Trophoblast cell (in vitro differentiated cells and primary cell): ENCODE measurements around the gene ACP1.

Experiments
- DNase-seq, 2 donors: peaks; one replicate each; pipeline ENCODE4 v3.0.0-alpha.2; 2016
- H2AFZ ChIP-seq: 2 replicates; pipeline ENCODE4 v1.6.1; 2013; ENCODE audit warnings: low read length, moderate library complexity, mild to moderate bottlenecking; ENCODE audit not compliant: insufficient read depth, poor library complexity
- H2AK5ac ChIP-seq: 2 replicates; pipeline ENCODE4 v1.6.1; 2013; ENCODE audit warnings: mild to moderate bottlenecking, low read length
- H2BK120ac ChIP-seq: 2 replicates; pipeline ENCODE4 v1.6.1; 2013; ENCODE audit warnings: low read length, mild to moderate bottlenecking, moderate library complexity; ENCODE audit not compliant: insufficient read depth, poor library complexity
- H2BK12ac ChIP-seq: 2 replicates; pipeline ENCODE4 v1.6.1; 2013; ENCODE audit warnings: mild to moderate bottlenecking, low read length, moderate library complexity
- H2BK5ac ChIP-seq: 2 replicates; pipeline ENCODE4 v1.6.1; 2013; ENCODE audit warnings: low read length, low read depth, moderate library complexity, mild to moderate bottlenecking; ENCODE audit not compliant: poor library complexity
- H3K14ac ChIP-seq: 2 replicates; pipeline ENCODE4 v1.6.1; 2013; ENCODE audit warnings: mild to moderate bottlenecking, low read length
- H3K18ac ChIP-seq: 2 replicates; pipeline ENCODE4 v1.6.1; 2013; ENCODE audit warnings: mild to moderate bottlenecking, low read length
- H3K23ac ChIP-seq: 2 replicates; pipeline ENCODE4 v1.6.1; 2013; ENCODE audit warnings: low read length
- H3K27ac ChIP-seq: 2 replicates; pipeline ENCODE4 v1.5.1; 2013; ENCODE audit warnings: low read depth, mild to moderate bottlenecking, inconsistent platforms, low read length, moderate library complexity
- H3K27me3 ChIP-seq: 2 replicates; pipeline ENCODE4 v1.6.1; 2013; ENCODE audit warnings: inconsistent platforms, mild to moderate bottlenecking, low read length, moderate library complexity; ENCODE audit not compliant: insufficient read depth
- H3K36me3 ChIP-seq, 2 experiments: 1 replicate in 1 of 2; 2 replicates in 1 of 2; pipeline ENCODE4 v1.6.1; 2013; ENCODE audit warnings: low read length in 2 of 2, mild to moderate bottlenecking in 2 of 2, moderate library complexity in 1 of 2; ENCODE audit not compliant: insufficient read depth in 2 of 2, control insufficient read depth in 1 of 2
- H3K4ac ChIP-seq: 2 replicates; pipeline ENCODE4 v1.6.1; 2013; ENCODE audit warnings: low read depth, mild to moderate bottlenecking, low read length, moderate library complexity
- H3K4me1 ChIP-seq, 2 experiments: 1 replicate in 1 of 2; 2 replicates in 1 of 2; pipeline ENCODE4 v1.6.1; 2013; ENCODE audit warnings: low read length in 2 of 2, mild to moderate bottlenecking in 2 of 2, moderate library complexity in 1 of 2; ENCODE audit not compliant: insufficient read depth in 2 of 2, control insufficient read depth in 1 of 2
- H3K4me2 ChIP-seq: 2 replicates; pipeline ENCODE4 v1.6.1; 2013; ENCODE audit warnings: inconsistent platforms, mild to moderate bottlenecking, low read length, moderate library complexity
- H3K4me3 ChIP-seq: 2 replicates; pipeline ENCODE4 v1.5.1; 2013; ENCODE audit warnings: mild to moderate bottlenecking, low read depth, low read length, inconsistent platforms
- H3K79me1 ChIP-seq: one replicate; pipeline ENCODE4 v1.6.1; 2013; ENCODE audit warnings: low read length
- H3K79me2 ChIP-seq: 2 replicates; pipeline ENCODE4 v1.6.1; 2013; ENCODE audit warnings: low read length, mild to moderate bottlenecking; ENCODE audit not compliant: control insufficient read depth, insufficient read depth, poor library complexity
- H3K9ac ChIP-seq: 2 replicates; pipeline ENCODE4 v1.6.1; 2013; ENCODE audit warnings: mild to moderate bottlenecking, low read length
- H3K9me3 ChIP-seq: 2 replicates; pipeline ENCODE4 v1.6.1; 2013; ENCODE audit warnings: low read depth, mild to moderate bottlenecking, control low read depth, inconsistent platforms, low read length; ENCODE audit not compliant: insufficient read depth
- H4K12ac ChIP-seq: 2 replicates; pipeline ENCODE4 v1.6.1; 2013; ENCODE audit warnings: low read depth, mild to moderate bottlenecking, low read length, moderate library complexity
- H4K8ac ChIP-seq: 2 replicates; pipeline ENCODE4 v1.6.1; 2013; ENCODE audit warnings: low read depth, mild to moderate bottlenecking, low read length, moderate library complexity
- H4K91ac ChIP-seq: one replicate; pipeline ENCODE4 v1.6.1; 2013; ENCODE audit warnings: low read depth, mild to moderate bottlenecking, low read length, moderate library complexity
- WGBS: extraction: QIAGEN DNeasy Blood & Tissue Kit; methylation state at CpG from one replicate; pipeline ENCODE4 v1.1.7; 2013; ENCODE audit warnings: missing lambda C conversion rate; ENCODE audit not compliant: insufficient read length, insufficient coverage; ENCODE audit errors: extremely low coverage; 5-methylcytosine and 5-hydroxymethylcytosine counted together

Gene ACP1

GRCh38 chr2:255195-255594 lies 9.6 kb upstream of the ACP1 start:
- DNase-seq, result no peak
- H4K12ac ChIP-seq, result no peak overlapping the region
- peaks cover 0 to 3% of the 10 kb centered on the region in 2 experiments for H3K4me1 ChIP-seq
- no peak overlapping the region for H3K14ac ChIP-seq
- H3K79me2 ChIP-seq, result no peaks in the 10 kb centered on the region
- H2BK120ac ChIP-seq, result no peak overlapping the region
- no peak overlapping the region for H3K23ac ChIP-seq
- no peak overlapping the region for H3K27ac ChIP-seq
- H3K4me2 ChIP-seq, result no peak overlapping the region
- no CpG with 5 or more reads among the region's 2 CpGs for WGBS
- H3K79me1 ChIP-seq, result no peaks in the 10 kb centered on the region
- peaks cover 0 to 4% of the 10 kb centered on the region in 2 experiments for H3K36me3 ChIP-seq
- H3K9me3 ChIP-seq, result no peaks in the 10 kb centered on the region
- no peak overlapping the region for H2AK5ac ChIP-seq
- no peak overlapping the region for H4K8ac ChIP-seq
- H3K9ac ChIP-seq, result no peak overlapping the region
- no peak overlapping the region for H3K18ac ChIP-seq
- no peak overlapping the region for H2AFZ ChIP-seq
- no peak overlapping the region for H4K91ac ChIP-seq
- no peak overlapping the region for H2BK5ac ChIP-seq
- no peak overlapping the region for H2BK12ac ChIP-seq
- H3K4ac ChIP-seq, result no peak overlapping the region
- no peaks in the 10 kb centered on the region for H3K27me3 ChIP-seq
- H3K4me3 ChIP-seq, result no peak overlapping the region

- DNase-seq, result no peak
- no peak overlapping the region for H2AFZ ChIP-seq
- no peak overlapping the region for H3K18ac ChIP-seq
- no peak overlapping the region for H3K27ac ChIP-seq
- H4K12ac ChIP-seq, result no peak overlapping the region
- no peak overlapping the region for H2BK12ac ChIP-seq
- no peaks in the 10 kb centered on the region for H3K79me1 ChIP-seq
- no peak overlapping the region for H3K4me3 ChIP-seq
- H3K79me2 ChIP-seq, result no peaks in the 10 kb centered on the region
- no peak overlapping the region for H3K14ac ChIP-seq
- no peak overlapping the region for H2AK5ac ChIP-seq
- no peak overlapping the region for H3K23ac ChIP-seq
- H3K27me3 ChIP-seq, result no peaks in the 10 kb centered on the region
- H4K8ac ChIP-seq, result no peak overlapping the region
- peaks cover 0 to 4% of the 10 kb centered on the region in 2 experiments for H3K36me3 ChIP-seq
- no peak overlapping the region for H3K9ac ChIP-seq
- H2BK120ac ChIP-seq, result no peak overlapping the region
- no CpG with 5 or more reads among the region's 3 CpGs for WGBS
- H3K4ac ChIP-seq, result no peak overlapping the region
- peaks cover 0 to 10% of the 10 kb centered on the region in 2 experiments for H3K4me1 ChIP-seq
- no peak overlapping the region for H4K91ac ChIP-seq
- H3K9me3 ChIP-seq, result no peaks in the 10 kb centered on the region
- no peak overlapping the region for H3K4me2 ChIP-seq
- no peak overlapping the region for H2BK5ac ChIP-seq
These were observed 8.7 kb upstream of the ACP1 start for GRCh38 chr2:256094-256493.

- Histone ChIP-seq H3K27me3 (no peaks in the 10 kb centered on the region), H3K4me2 (no peak overlapping the region), H3K79me2 (no peaks in the 10 kb centered on the region), H3K4ac (no peak overlapping the region), H3K4me3 (no peak overlapping the region), H2BK12ac (no peak overlapping the region), H2AK5ac (no peak overlapping the region), H4K12ac (no peak overlapping the region), H3K23ac (no peak overlapping the region), H3K9me3 (no peaks in the 10 kb centered on the region), H3K27ac (no peak overlapping the region), H3K9ac (no peak overlapping the region), H2BK120ac (no peak overlapping the region), H3K14ac (no peak overlapping the region), H3K18ac (no peak overlapping the region), H3K79me1 (no peaks in the 10 kb centered on the region), H3K4me1 (peaks cover 2 to 10% of the 10 kb centered on the region in 2 experiments), H3K36me3 (no peaks in the 10 kb centered on the region), H4K91ac (no peak overlapping the region), H4K8ac (no peak overlapping the region), H2BK5ac (no peak overlapping the region), H2AFZ (no peak overlapping the region)
- no peak for DNase-seq
- WGBS, result no CpG with 5 or more reads among the region's 3 CpGs
These were observed 7.3 kb upstream of the ACP1 start for GRCh38 chr2:257429-257828.

- Histone ChIP-seq H2BK5ac (no peak overlapping the region), H3K36me3 (no peaks in the 10 kb centered on the region), H2AK5ac (no peak overlapping the region), H3K18ac (no peak overlapping the region), H3K9me3 (no peaks in the 10 kb centered on the region), H4K12ac (no peak overlapping the region), H2AFZ (no peak overlapping the region), H3K14ac (no peak overlapping the region), H2BK12ac (no peak overlapping the region), H3K27me3 (no peaks in the 10 kb centered on the region), H3K4ac (no peak overlapping the region), H3K79me2 (no peaks in the 10 kb centered on the region), H3K4me1 (peaks cover 4 to 10% of the 10 kb centered on the region in 2 experiments), H3K9ac (no peak overlapping the region), H4K8ac (no peak overlapping the region), H3K4me2 (no peak overlapping the region), H3K79me1 (no peaks in the 10 kb centered on the region), H2BK120ac (no peak overlapping the region), H3K4me3 (no peak overlapping the region), H4K91ac (no peak overlapping the region), H3K23ac (no peak overlapping the region), H3K27ac (no peak overlapping the region)
- no peak for DNase-seq
- no CpG with 5 or more reads among the region's 2 CpGs for WGBS
These were observed 6.9 kb upstream of the ACP1 start for GRCh38 chr2:257842-258241.
